ENCODE measurements around the gene DENND2A. TPM values are rescaled to one million over a fixed set of nuclear protein-coding genes. Genes with fewer than 3 reads are reported as not detected.
"Not testable (repeated sequence)": the region's sequence is repeated elsewhere in the genome, so short reads cannot be mapped to it uniquely, and the experiment has no call there.

The DENND2A gene
- total and polyA plus RNA-seq, 10 of the 15 experiments (the other 5 are each of a cell fraction or from before 2014, with no cell fraction given) = 0.01 TPM; not detected in 9

- FAIRE-seq = no peak
- in situ Hi-C loops (cut with MboI) (no loop called here), intact Hi-C loops (cut with micrococcal nuclease; ENCODE audit: unreplicated experiment) (no loop called here)
- Histone ChIP-seq H3K4me1 (ENCODE audit: control insufficient read depth, insufficient read depth, low read length) (no peaks in the 10 kb centered on the region), H3K27me3 (replicated peaks in 1 of 2; ENCODE audit: control insufficient read depth in 2 of 2, insufficient read depth in 2 of 2, low read length in 1 of 2) (peaks cover 0 to 6% of the 10 kb centered on the region in 2 experiments; a peak in 2 of 4 replicates), H3K4me2 (ENCODE audit: control insufficient read depth, insufficient read depth) (no peak overlapping the region), H4K20me1 (ENCODE audit: control insufficient read depth, insufficient read depth) (no peaks in the 10 kb centered on the region), H3K79me2 (ENCODE audit: control insufficient read depth, insufficient read depth, low read length) (no peaks in the 10 kb centered on the region), H3K4me3 (no peak overlapping the region), H2AFZ (ENCODE audit: control insufficient read depth, low read depth, low read length) (no peak overlapping the region), H3K9ac (ENCODE audit: control insufficient read depth, insufficient read depth, low read length) (no peak overlapping the region), H3K36me3 (ENCODE audit: control insufficient read depth in 2 of 2, insufficient read depth in 2 of 2, low read length in 1 of 2) (no peaks in the 10 kb centered on the region), H3K9me3 (replicated peaks; ENCODE audit: control insufficient read depth, insufficient read depth, low read length) (no peaks in the 10 kb centered on the region; the same call in 2 of the 3 replicates), H3K27ac (ENCODE audit: control insufficient read depth, insufficient read depth) (no peak overlapping the region)
- ChIA-PET CTCF (interaction anchor here (0.7 kb wide), 1 partner anchor 227 kb away, joined by 3 read pairs; no protein-coding TSS in a partner anchor), POLR2A (no interaction called here), SMC1A (ENCODE audit: uncharacterized antibody, unreplicated experiment) (no interaction called here), RAD21 (ENCODE audit: unreplicated experiment) (no interaction called here)
- DNase-seq (ENCODE audit: low read depth, low spot score) = no peak
- TF ChIP-seq SUPT20H (IDR thresholded peaks at IDR 0.05; ENCODE audit: borderline replicate concordance, control insufficient read depth, low read depth, low read length) (no peak), CTCF (IDR thresholded peaks at IDR 0.05 in 2 of 3, conservative IDR thresholded peaks at IDR 0.05 in 1 of 3; ENCODE audit: control insufficient read depth in 2 of 3, extremely low read depth in 1 of 3, insufficient read depth in 1 of 3, low read depth in 3 of 3, low read length in 3 of 3) (peak in 2 of 3 experiments; percentile 37 to 42; a peak in 4 of 6 replicates)
- 39% methylated on average over 8 of the region's 8 CpGs for WGBS (ENCODE audit: insufficient coverage, insufficient replicate concordance, low lambda C conversion rate, missing lambda C conversion rate)
- ATAC-seq = no peak; the same call in 2 of the 3 replicates
- BruUV-seq (replicated peaks) = no TSS peak
Measured at GRCh38 chr7:140645166-140645900, 4.7 kb upstream of the DENND2A start.

- CTCF ChIA-PET = interaction anchor here (0.7 kb wide), 1 partner anchor 226 kb away, joined by 3 read pairs; no protein-coding TSS in a partner anchor
- BruUV-seq (replicated peaks); H4K20me1 ChIP-seq (ENCODE audit: control insufficient read depth, insufficient read depth); FAIRE-seq; RAD21 ChIA-PET (ENCODE audit: unreplicated experiment); H2AFZ ChIP-seq (ENCODE audit: control insufficient read depth, low read depth, low read length); H3K9ac ChIP-seq (ENCODE audit: control insufficient read depth, insufficient read depth, low read length); in situ Hi-C loops (cut with MboI); SMC1A ChIA-PET (ENCODE audit: uncharacterized antibody, unreplicated experiment); DNase-seq (ENCODE audit: low read depth, low spot score); POLR2A ChIA-PET; H3K79me2 ChIP-seq (ENCODE audit: control insufficient read depth, insufficient read depth, low read length); H3K36me3 ChIP-seq (ENCODE audit: control insufficient read depth in 2 of 2, insufficient read depth in 2 of 2, low read length in 1 of 2); H3K27ac ChIP-seq (ENCODE audit: control insufficient read depth, insufficient read depth); H3K4me1 ChIP-seq (ENCODE audit: control insufficient read depth, insufficient read depth, low read length); H3K9me3 ChIP-seq (replicated peaks; ENCODE audit: control insufficient read depth, insufficient read depth, low read length); ATAC-seq; H3K4me2 ChIP-seq (ENCODE audit: control insufficient read depth, insufficient read depth); H3K27me3 ChIP-seq (replicated peaks in 1 of 2; ENCODE audit: control insufficient read depth in 2 of 2, insufficient read depth in 2 of 2, low read length in 1 of 2); intact Hi-C loops (cut with micrococcal nuclease; ENCODE audit: unreplicated experiment); H3K4me3 ChIP-seq: not testable (repeated sequence)
- WGBS (ENCODE audit: insufficient coverage, insufficient replicate concordance, low lambda C conversion rate, missing lambda C conversion rate) = 54% methylated on average over 13 of the region's 13 CpGs
Measured at GRCh38 chr7:140644761-140645160, 4.1 kb upstream of the DENND2A start.

All from GM12878 (cell line).